H1 (cell line): ENCODE measurements around the gene ITGA3. TPM values are rescaled to one million over a fixed set of nuclear protein-coding genes. Genes with fewer than 3 reads are reported as not detected.

Experiments used
- CTCF ChIA-PET: fragments of 300-600 bp; sonication (Branson Sonifier 250); formaldehyde crosslinking; loops from one replicate; lab custom pipeline; 2021; ENCODE audit not compliant: partially characterized antibody; lab: Charles Lee
- POLR2A ChIA-PET: fragments of 300-600 bp; sonication (Branson Sonifier 250); formaldehyde crosslinking; loops from one replicate; lab custom pipeline; 2021; ENCODE audit warnings: inconsistent platforms; ENCODE audit not compliant: partially characterized antibody; lab: Charles Lee
- DNase-seq, 2 experiments: peaks; one replicate each; pipeline versions ENCODE4 v3.0.0 to v3.0.0-alpha.2; 2010 to 2022; ENCODE audit warnings: low spot score in 2 of 2, low read depth in 1 of 2, mixed read lengths in 1 of 2
- FAIRE-seq: peaks from 2 replicates; lab custom pipeline; 2011; peaks lifted over from hg19 to GRCh38; lab: Jason Lieb, UNC
- H2AFZ ChIP-seq: 2 replicates; pipeline ENCODE4 v1.8.1; 2012; ENCODE audit warnings: low read length, inconsistent platforms
- H2AK5ac ChIP-seq: 2 replicates; pipeline ENCODE4 v1.6.1; 2013; ENCODE audit warnings: low read depth, low read length
- H2BK120ac ChIP-seq: replicated peaks from 2 replicates; pipeline ENCODE3; 2013; ENCODE audit warnings: low read depth, low read length, inconsistent platforms
- H2BK12ac ChIP-seq: 2 replicates; pipeline ENCODE4 v1.6.1; 2013; ENCODE audit warnings: low read depth, low read length
- H2BK15ac ChIP-seq: 2 replicates; pipeline ENCODE4 v1.6.1; 2013; ENCODE audit warnings: low read length
- H2BK20ac ChIP-seq: 2 replicates; pipeline ENCODE4 v1.6.1; 2013; ENCODE audit warnings: low read length
- H2BK5ac ChIP-seq: 2 replicates; pipeline ENCODE4 v1.6.1; 2013; ENCODE audit warnings: low read depth, low read length
- H3K14ac ChIP-seq: 2 replicates; pipeline ENCODE4 v1.6.1; 2013; ENCODE audit warnings: inconsistent platforms; ENCODE audit not compliant: insufficient read length
- H3K18ac ChIP-seq: 2 replicates; pipeline ENCODE4 v1.6.1; 2013; ENCODE audit warnings: low read length; ENCODE audit errors: extremely low read depth
- H3K23ac ChIP-seq: 2 replicates; pipeline ENCODE4 v1.6.1; 2013; ENCODE audit warnings: inconsistent platforms; ENCODE audit not compliant: insufficient read length
- H3K23me2 ChIP-seq: 2 replicates; pipeline ENCODE4 v1.6.1; 2013; ENCODE audit warnings: low read depth, low read length
- H3K27ac ChIP-seq: 2 replicates; pipeline ENCODE4 v1.6.1; 2011; ENCODE audit warnings: low read depth, low read length, inconsistent platforms
- H3K27me3 ChIP-seq, 4 experiments: replicated peaks in 1 of 4; 1 replicate in 1 of 4; 2 replicates in 3 of 4; pipeline versions ENCODE4 v1.6.1 to v1.8.1; 2011 to 2013; ENCODE audit warnings: low read length in 3 of 4, mild to moderate bottlenecking in 3 of 4, inconsistent platforms in 2 of 4, mixed read lengths in 2 of 4, moderate library complexity in 1 of 4; ENCODE audit not compliant: control insufficient read depth in 3 of 4, insufficient read depth in 3 of 4; ENCODE audit errors: extremely low read depth in 1 of 4
- H3K36me3 ChIP-seq, 4 experiments: 2 replicates each; pipeline versions ENCODE4 v1.6.1 to v1.8.1; 2011 to 2013; ENCODE audit warnings: mild to moderate bottlenecking in 4 of 4, low read length in 3 of 4, moderate library complexity in 2 of 4, control low read depth in 1 of 4, inconsistent platforms in 1 of 4; ENCODE audit not compliant: insufficient read depth in 4 of 4, control insufficient read depth in 2 of 4
- H3K4ac ChIP-seq: replicated peaks from 2 replicates; pipeline ENCODE3; 2013; ENCODE audit warnings: low read length, low read depth, mixed read lengths, inconsistent platforms; ENCODE audit not compliant: insufficient read length
- H3K4me1 ChIP-seq, 4 experiments: replicated peaks in 1 of 4; 1 replicate in 1 of 4; 2 replicates in 3 of 4; pipeline versions ENCODE4 v1.6.1 to v1.8.1; 2011 to 2013; ENCODE audit warnings: low read length in 3 of 4, inconsistent platforms in 2 of 4, mixed read lengths in 1 of 4; ENCODE audit not compliant: insufficient read depth in 4 of 4, control insufficient read depth in 3 of 4
- H3K4me2 ChIP-seq, 2 experiments: 2 replicates each; pipeline versions ENCODE4 v1.6.1 to v1.8.1; 2011 to 2013; ENCODE audit warnings: low read depth in 2 of 2, low read length in 2 of 2, control low read depth in 1 of 2, inconsistent platforms in 1 of 2, mild to moderate bottlenecking in 1 of 2; ENCODE audit not compliant: insufficient read depth in 1 of 2
- H3K4me3 ChIP-seq, 4 experiments: fragments of 200-600, 300-600 bp in 1 of 4; sonication (generic), shearing (Covaris generic), sonication (Bioruptor Twin) in 1 of 4; 2 replicates each; pipeline versions ENCODE4 v1.5.1 to v1.8.1; 2011 to 2016; ENCODE audit warnings: low read length in 4 of 4, low read depth in 3 of 4, control low read depth in 2 of 4, inconsistent platforms in 2 of 4, mild to moderate bottlenecking in 2 of 4, mixed read lengths in 1 of 4, moderate library complexity in 1 of 4; ENCODE audit not compliant: insufficient read depth in 2 of 4; ENCODE audit errors: extremely low read depth in 1 of 4
- H3K56ac ChIP-seq: replicated peaks from 2 replicates; pipeline ENCODE3; 2013; ENCODE audit warnings: low read depth, mild to moderate bottlenecking, mixed read lengths, low read length, inconsistent platforms; ENCODE audit not compliant: insufficient read length
- H3K79me1 ChIP-seq: 2 replicates; pipeline ENCODE4 v1.6.1; 2013; ENCODE audit warnings: low read depth, low read length, control low read depth
- H3K79me2 ChIP-seq, 2 experiments: 2 replicates each; pipeline versions ENCODE4 v1.6.1 to v1.8.1; 2012 to 2013; ENCODE audit warnings: low read length in 2 of 2, mild to moderate bottlenecking in 2 of 2, inconsistent platforms in 1 of 2; ENCODE audit not compliant: insufficient read depth in 2 of 2, control insufficient read depth in 1 of 2
- H3K9ac ChIP-seq, 4 experiments: replicated peaks in 1 of 4; 1 replicate in 1 of 4; 2 replicates in 3 of 4; pipeline versions ENCODE4 v1.6.1 to v1.8.1; 2011 to 2013; ENCODE audit warnings: low read depth in 3 of 4, low read length in 3 of 4, control low read depth in 2 of 4, mild to moderate bottlenecking in 2 of 4, moderate library complexity in 2 of 4, inconsistent platforms in 1 of 4; ENCODE audit errors: extremely low read depth in 1 of 4
- H3K9me3 ChIP-seq, 2 experiments: 2 replicates each; pipeline versions ENCODE4 v1.6.1 to v1.8.1; 2012 to 2013; ENCODE audit warnings: mild to moderate bottlenecking in 2 of 2, moderate library complexity in 2 of 2, control low read depth in 1 of 2, inconsistent platforms in 1 of 2, low read depth in 1 of 2, low read length in 1 of 2, mixed read lengths in 1 of 2; ENCODE audit not compliant: insufficient read depth in 2 of 2
- H4K20me1 ChIP-seq, 2 experiments: replicated peaks in 1 of 2; 2 replicates each; pipeline versions ENCODE3 to v1.8.1; 2011 to 2013; ENCODE audit warnings: inconsistent platforms in 2 of 2, low read length in 2 of 2, mild to moderate bottlenecking in 1 of 2; ENCODE audit not compliant: insufficient read depth in 2 of 2, control insufficient read depth in 1 of 2
- H4K5ac ChIP-seq: 2 replicates; pipeline ENCODE4 v1.6.1; 2013; ENCODE audit warnings: low read length, low read depth, mixed read lengths, inconsistent platforms; ENCODE audit not compliant: insufficient read length
- H4K8ac ChIP-seq: 2 replicates; pipeline ENCODE4 v1.8.0; 2013; ENCODE audit warnings: mild to moderate bottlenecking, moderate library complexity, low read length, inconsistent platforms; ENCODE audit not compliant: insufficient read depth; ENCODE audit errors: extremely low read depth
- H4K91ac ChIP-seq: replicated peaks from 2 replicates; pipeline ENCODE3; 2013; ENCODE audit warnings: low read length, mixed read lengths, inconsistent platforms; ENCODE audit not compliant: insufficient read length
- EGR1 ChIP-seq: IDR thresholded peaks from 2 replicates; pipeline ENCODE4 v1.6.1; 2011; ENCODE audit warnings: low read depth, low read length, borderline replicate concordance
- KDM5A ChIP-seq: fragments of 200-600 bp; IDR thresholded peaks from 2 replicates; pipeline ENCODE4 v1.7.1; 2012; ENCODE audit warnings: mild to moderate bottlenecking, low read length, inconsistent platforms, mixed read lengths
- NANOG ChIP-seq: IDR thresholded peaks from 2 replicates; pipeline ENCODE4 v1.6.1; 2011; ENCODE audit warnings: low read length, low read depth, mild to moderate bottlenecking, inconsistent platforms; ENCODE audit not compliant: insufficient read depth, poor library complexity, severe bottlenecking
- SIN3A ChIP-seq, 2 experiments: IDR thresholded peaks in 1 of 2; conservative IDR thresholded peaks in 1 of 2; 2 replicates each; pipeline ENCODE4 v1.6.1; 2011 to 2012; ENCODE audit warnings: low read length in 2 of 2, improper control_type of control experiment in 1 of 2, low read depth in 1 of 2, mild to moderate bottlenecking in 1 of 2
- SRF ChIP-seq: IDR thresholded peaks from 2 replicates; pipeline ENCODE4 v1.6.1; 2011; ENCODE audit warnings: mild to moderate bottlenecking, low read depth, low read length, moderate library complexity
- YY1 ChIP-seq: IDR thresholded peaks from 2 replicates; pipeline ENCODE4 v1.6.1; 2011; ENCODE audit warnings: low read depth, mild to moderate bottlenecking, low read length
- WGBS, 2 experiments: shearing (Covaris generic) in 1 of 2; methylation state at CpG; one replicate each; pipeline versions ENCODE4 v1.1.6 to v1.1.7; 2013 to 2015; ENCODE audit warnings: low lambda C conversion rate in 2 of 2, mixed read lengths in 2 of 2, inconsistent platforms in 1 of 2, low coverage in 1 of 2, missing lambda C conversion rate in 1 of 2; ENCODE audit not compliant: insufficient replicate concordance in 2 of 2, insufficient coverage in 1 of 2, insufficient read length in 1 of 2; ENCODE audit errors: extremely low coverage in 1 of 2, missing lambda C conversion rate in 1 of 2; 5-methylcytosine and 5-hydroxymethylcytosine counted together
- polyA plus RNA-seq, 7 experiments: library from polyadenylated mRNA; depleted of rRNA in 3 of 7; stranded (reverse) in 5 of 7; unstranded in 2 of 7; fragments of >200 nt in 5 of 7; fragments of 200-250 nt in 2 of 7; gene quantifications; 1 replicate in 5 of 7; 2 replicates in 1 of 7; 4 replicates in 1 of 7; pipeline versions ENCODE4 v1.2.1 to v1.2.3, GENCODE V29; 2011 to 2013; ENCODE audit warnings: missing spikeins in 2 of 7, mixed read lengths in 2 of 7
- total RNA-seq: library from RNA; stranded (reverse); fragmentation: NEBNext Ultra II Directional; extraction: Animal tissue kit (Norgen Biotek cat#: 25700); gene quantifications from 2 replicates; pipeline ENCODE4 v1.2.1, GENCODE V29; 2021

The ITGA3 gene
- total and polyA plus RNA-seq, 2 of the 8 experiments (the other 6 are each of a cell fraction or from before 2014, with no cell fraction given) = 24.0 to 24.2 TPM

- H3K56ac ChIP-seq = no peak overlapping the region
- H3K27ac ChIP-seq = no peak overlapping the region
- H2BK15ac ChIP-seq = no peak overlapping the region
- H4K91ac ChIP-seq = no peak overlapping the region
- H2BK5ac ChIP-seq = no peak overlapping the region
- 85% methylated on average over 1 of the region's 1 CpG; no CpG with 5 or more reads in 1 of the 2 experiments for WGBS, 2 experiments
- no peak overlapping the region for H3K4me3 ChIP-seq
- peaks cover 2 to 5% (median 2%) of the 10 kb centered on the region in 4 experiments; a peak in 4 of 8 replicates for H3K36me3 ChIP-seq
- H3K27me3 ChIP-seq = no peaks in the 10 kb centered on the region; a peak in 2 of 7 replicates
- H3K9ac ChIP-seq = no peak overlapping the region
- TF ChIP-seq NANOG (no peak), YY1 (no peak), EGR1 (no peak), KDM5A (no peak), SIN3A (conservative IDR thresholded peaks at IDR 0.05 in 1 of 2, IDR thresholded peaks at IDR 0.05 in 1 of 2; ENCODE audit: low read depth in 1 of 2, low read length in 2 of 2) (no peak), SRF (no peak)
- H4K20me1 ChIP-seq = peaks cover 0 to 2% of the 10 kb centered on the region in 2 experiments
- no peak overlapping the region for H3K4ac ChIP-seq
- FAIRE-seq (no peak), DNase-seq (no peak)
- H4K8ac ChIP-seq = no peak overlapping the region
- H3K9me3 ChIP-seq = peaks cover 0 to 3% of the 10 kb centered on the region in 2 experiments; a peak in 1 of 4 replicates
- no peaks in the 10 kb centered on the region for H3K23me2 ChIP-seq
- no peak overlapping the region for H2BK120ac ChIP-seq
- no peak overlapping the region for H2AFZ ChIP-seq
- H4K5ac ChIP-seq = no peak overlapping the region
- peaks cover 0 to 4% (median 3%) of the 10 kb centered on the region in 4 experiments; a peak in 3 of 7 replicates for H3K4me1 ChIP-seq
- no peak overlapping the region for H2BK12ac ChIP-seq
- CTCF ChIA-PET = interaction anchor here (1.0 to 10.1 kb wide), 5 partner anchors 14 to 44 kb away, joined by 3 to 169 read pairs (median 18); partner anchors contain the start of gene ITGA3
- H3K18ac ChIP-seq = no peak overlapping the region
- H3K79me2 ChIP-seq = no peaks in the 10 kb centered on the region
- no peak overlapping the region for H2AK5ac ChIP-seq
- no peak overlapping the region for H3K4me2 ChIP-seq
- H3K79me1 ChIP-seq = no peaks in the 10 kb centered on the region
- POLR2A ChIA-PET = interaction anchor here (0.7 kb wide), 1 partner anchor 12 kb away, joined by 4 read pairs; no protein-coding TSS in a partner anchor
- H3K14ac ChIP-seq = no peak overlapping the region
- H3K23ac ChIP-seq = no peak overlapping the region
- H2BK20ac ChIP-seq = no peak overlapping the region
Measured at GRCh38 chr17:50072925-50073324, 17.0 kb downstream of the ITGA3 start.
